Cardiac muscle cell (in vitro differentiated cells and primary cell): ENCODE data around the gene NOTCH4. TPM values are rescaled to one million over a fixed set of nuclear protein-coding genes. Genes with fewer than 3 reads are reported as not detected.
A peak's percentile ranks its signal among the peaks of the same experiment; 100 is the strongest.

Source experiments
- DNase-seq, 2 donors: peaks; one replicate each; pipeline versions ENCODE4 v3.0.0 to v3.0.0-alpha.2; 2010 to 2017; ENCODE audit warnings: low read depth in 1 of 2, low spot score in 1 of 2
- H3K27ac ChIP-seq: fragments of 200-600 bp; sonication (generic); 2 replicates; pipeline ENCODE4 v1.5.1; 2016
- H3K27me3 ChIP-seq: fragments of 200-600 bp; sonication (generic); 2 replicates; pipeline ENCODE4 v1.6.0; 2016; ENCODE audit warnings: control low read depth
- H3K36me3 ChIP-seq: fragments of 200-600 bp; sonication (generic); 2 replicates; pipeline ENCODE4 v1.5.1; 2016; ENCODE audit warnings: control low read depth
- H3K4me1 ChIP-seq: fragments of 200-600 bp; sonication (generic); 2 replicates; pipeline ENCODE4 v1.8.1; 2017; ENCODE audit warnings: low read depth, mild to moderate bottlenecking, mixed run types
- H3K4me3 ChIP-seq: fragments of 200-600 bp; sonication (generic); 2 replicates; pipeline ENCODE4 v1.5.1; 2016; ENCODE audit warnings: mild to moderate bottlenecking
- H3K9me3 ChIP-seq: fragments of 200-600 bp; sonication (generic); 2 replicates; pipeline ENCODE4 v1.5.1; 2017; ENCODE audit warnings: low read depth, mild to moderate bottlenecking, control low read depth
- polyA plus RNA-seq: library from polyadenylated mRNA; unstranded; fragments of >200 nt; fragmentation: Nextera tagmentation; extraction: Ambion mirVana; gene quantifications from 2 replicates; pipeline ENCODE4 v1.2.1, GENCODE V29; 2016
- total RNA-seq: library from RNA; depleted of rRNA; stranded (reverse); fragments of >200 nt; gene quantifications from 2 replicates; pipeline ENCODE4 v1.2.3, GENCODE V29; 2016
- TF ChIP-seq, protein P1 (sequence below): IDR thresholded peaks from 2 replicates; pipeline ENCODE4 v1.5.1; 2012; ENCODE audit warnings: low read depth, mild to moderate bottlenecking, low read length

Gene NOTCH4
- total and polyA plus RNA-seq, 2 experiments from 2014 or later, result 3.2 to 5.0 TPM

DNA sequence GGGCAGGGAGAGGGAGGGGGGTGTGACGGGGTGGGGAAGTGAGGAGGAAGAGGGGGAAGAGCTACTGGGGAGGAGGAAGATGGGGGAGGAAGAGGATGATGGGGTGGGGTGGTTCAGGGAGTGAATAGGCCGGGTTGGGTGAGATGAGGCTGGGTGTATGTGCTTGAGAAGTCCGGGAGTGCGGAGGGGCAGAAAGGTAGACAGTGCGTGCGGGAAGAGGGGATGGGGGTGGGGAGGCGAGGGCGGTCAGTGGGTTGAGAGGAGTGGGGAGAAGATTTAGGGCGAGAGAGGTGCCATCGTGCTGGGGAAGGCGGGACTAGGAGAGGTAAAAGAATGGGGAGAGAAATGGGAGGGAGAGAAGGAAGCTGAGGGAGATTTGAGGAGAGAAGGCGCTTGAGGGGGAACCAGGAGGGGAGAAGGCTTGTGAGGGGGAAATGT, 30.9 kb upstream of the NOTCH4 start:
- no peaks in the 10 kb centered on the region for H3K36me3 ChIP-seq
- DNase-seq, result peak in 1 of 2 donors; percentile 24
- H3K27me3 ChIP-seq, result no peaks in the 10 kb centered on the region
- TF ChIP-seq, protein P1, sequence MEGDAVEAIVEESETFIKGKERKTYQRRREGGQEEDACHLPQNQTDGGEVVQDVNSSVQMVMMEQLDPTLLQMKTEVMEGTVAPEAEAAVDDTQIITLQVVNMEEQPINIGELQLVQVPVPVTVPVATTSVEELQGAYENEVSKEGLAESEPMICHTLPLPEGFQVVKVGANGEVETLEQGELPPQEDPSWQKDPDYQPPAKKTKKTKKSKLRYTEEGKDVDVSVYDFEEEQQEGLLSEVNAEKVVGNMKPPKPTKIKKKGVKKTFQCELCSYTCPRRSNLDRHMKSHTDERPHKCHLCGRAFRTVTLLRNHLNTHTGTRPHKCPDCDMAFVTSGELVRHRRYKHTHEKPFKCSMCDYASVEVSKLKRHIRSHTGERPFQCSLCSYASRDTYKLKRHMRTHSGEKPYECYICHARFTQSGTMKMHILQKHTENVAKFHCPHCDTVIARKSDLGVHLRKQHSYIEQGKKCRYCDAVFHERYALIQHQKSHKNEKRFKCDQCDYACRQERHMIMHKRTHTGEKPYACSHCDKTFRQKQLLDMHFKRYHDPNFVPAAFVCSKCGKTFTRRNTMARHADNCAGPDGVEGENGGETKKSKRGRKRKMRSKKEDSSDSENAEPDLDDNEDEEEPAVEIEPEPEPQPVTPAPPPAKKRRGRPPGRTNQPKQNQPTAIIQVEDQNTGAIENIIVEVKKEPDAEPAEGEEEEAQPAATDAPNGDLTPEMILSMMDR, result no peak
- no peaks in the 10 kb centered on the region for H3K9me3 ChIP-seq
- H3K4me3 ChIP-seq, result no peak overlapping the region
- no peaks in the 10 kb centered on the region for H3K4me1 ChIP-seq
- H3K27ac ChIP-seq, result no peak overlapping the region

DNA sequence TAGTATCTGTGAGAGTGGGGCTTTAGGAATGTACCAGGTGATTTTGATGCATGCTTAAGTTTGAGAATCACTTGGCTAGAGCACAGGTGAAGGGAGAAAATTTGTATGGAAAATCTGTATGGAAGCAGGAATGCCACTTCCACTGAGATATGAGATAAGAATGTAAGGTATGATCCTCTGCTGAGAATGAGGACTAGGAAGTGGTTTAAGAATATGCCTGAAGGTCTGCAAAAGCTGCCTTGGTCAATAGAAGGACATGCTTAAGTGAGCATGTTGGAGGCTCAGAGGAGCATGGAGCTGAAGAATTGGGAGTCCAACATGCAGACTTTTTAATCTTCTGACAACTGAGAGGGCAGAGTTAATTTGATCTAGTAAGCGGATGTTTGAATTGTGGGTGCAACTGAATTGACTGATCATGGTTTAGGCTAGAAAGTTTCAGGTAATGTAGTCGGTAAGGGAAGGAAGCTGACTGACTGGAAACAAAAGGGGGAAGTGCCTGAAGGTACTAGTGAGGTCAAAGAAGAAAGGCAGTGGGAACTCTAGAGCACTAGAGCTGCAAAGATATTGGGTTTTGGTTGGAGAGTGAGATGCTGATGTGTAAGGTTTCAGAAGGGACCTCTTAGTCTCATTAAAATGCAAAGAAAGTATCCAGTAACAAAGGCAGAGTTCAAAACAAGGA, 28.6 kb upstream of the NOTCH4 start:
- Histone ChIP-seq H3K4me3 (no peak overlapping the region), H3K4me1 (no peaks in the 10 kb centered on the region), H3K27me3 (no peaks in the 10 kb centered on the region), H3K36me3 (no peaks in the 10 kb centered on the region), H3K9me3 (no peaks in the 10 kb centered on the region), H3K27ac (no peak overlapping the region)
- DNase-seq, result no peak
- TF ChIP-seq, protein P1, result no peak

DNA sequence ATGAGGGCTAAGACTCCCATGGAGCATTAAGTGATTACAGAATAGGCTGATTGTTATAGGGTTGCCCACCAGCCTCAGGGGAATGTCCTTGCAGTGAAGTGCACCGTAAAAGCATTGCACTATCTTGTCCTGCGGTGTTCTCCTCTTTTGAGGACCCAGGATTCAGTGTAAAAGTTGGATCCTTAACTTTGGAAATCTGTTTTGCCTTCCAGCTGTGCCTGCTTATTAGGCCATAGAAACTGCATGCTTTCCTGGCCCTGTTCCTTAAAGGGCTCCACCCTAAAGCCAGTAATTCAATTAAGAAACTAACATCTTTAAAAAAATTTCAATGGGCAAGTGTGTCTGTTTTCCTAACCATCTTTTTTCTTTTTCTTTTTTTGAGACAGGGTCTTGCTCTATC, 25.4 kb upstream of the NOTCH4 start:
- H3K27me3 ChIP-seq, result no peaks in the 10 kb centered on the region
- no peaks in the 10 kb centered on the region for H3K4me1 ChIP-seq
- H3K36me3 ChIP-seq, result no peaks in the 10 kb centered on the region
- no peak overlapping the region for H3K4me3 ChIP-seq
- no peak for DNase-seq
- H3K9me3 ChIP-seq, result no peaks in the 10 kb centered on the region
- H3K27ac ChIP-seq, result no peak overlapping the region
- TF ChIP-seq, protein P1, result no peak

DNA sequence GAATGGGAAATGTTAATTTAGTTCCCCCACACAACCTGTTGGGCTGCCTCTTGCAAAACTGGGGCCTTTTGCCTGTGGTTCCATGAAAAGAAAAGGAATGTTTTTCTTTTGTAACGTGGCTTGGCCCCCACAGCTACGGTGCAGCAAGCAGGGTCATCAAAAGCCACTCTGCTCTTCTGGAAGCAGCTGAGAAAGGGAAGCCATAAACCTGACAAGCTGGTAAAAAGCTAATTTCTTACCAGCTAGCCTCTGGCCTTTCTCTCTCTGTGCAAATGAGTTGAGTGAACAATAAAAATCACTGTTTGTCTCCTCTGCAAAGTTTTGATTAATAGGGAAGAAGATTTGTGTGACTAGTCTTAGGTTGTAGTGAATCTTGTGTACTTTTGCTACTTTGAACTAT, 23.5 kb upstream of the NOTCH4 start:
- no peak for DNase-seq
- Histone ChIP-seq H3K4me1 (no peaks in the 10 kb centered on the region), H3K27ac (no peak overlapping the region), H3K9me3 (no peaks in the 10 kb centered on the region), H3K27me3 (no peaks in the 10 kb centered on the region), H3K4me3 (no peak overlapping the region), H3K36me3 (no peaks in the 10 kb centered on the region)
- TF ChIP-seq, protein P1, result no peak

DNA sequence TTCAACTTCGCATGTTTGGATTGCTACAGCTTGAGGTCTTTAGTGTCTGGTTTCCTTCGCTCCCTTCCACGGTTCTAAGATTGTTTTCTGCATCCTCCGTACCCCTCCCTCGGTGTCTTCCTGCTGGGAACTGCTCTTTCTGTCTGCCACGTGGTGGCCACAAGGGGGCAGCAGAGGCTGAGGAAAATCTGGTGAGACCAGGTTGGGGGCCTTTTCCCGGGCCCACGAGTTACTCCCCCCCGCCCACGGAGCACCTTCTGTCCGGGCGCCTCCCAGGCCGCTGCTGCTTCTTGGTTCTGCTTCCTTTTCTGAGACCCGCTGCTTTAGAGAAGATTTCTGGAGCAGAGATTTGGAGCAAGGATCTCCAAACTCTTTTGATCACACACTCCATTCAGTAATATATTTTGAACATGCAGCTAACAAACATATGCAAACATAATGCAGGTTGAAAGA, 21.1 kb upstream of the NOTCH4 start:
- H3K4me1 ChIP-seq, result no peaks in the 10 kb centered on the region
- H3K27me3 ChIP-seq, result no peaks in the 10 kb centered on the region
- H3K36me3 ChIP-seq, result no peaks in the 10 kb centered on the region
- TF ChIP-seq, protein P1, result peak; percentile 87
- no peak overlapping the region for H3K4me3 ChIP-seq
- DNase-seq, result peak; percentile 79 to 85
- no peaks in the 10 kb centered on the region for H3K9me3 ChIP-seq
- no peak overlapping the region for H3K27ac ChIP-seq
